NCI-H187 (cell line): ENCODE results near the gene CHRNA1.
A peak's percentile ranks its signal among the peaks of the same experiment; 100 is the strongest.

ENCODE experiments used
- DNase-seq, 2 experiments: peaks; one replicate each; lab custom pipeline; 2025; lab: John Stamatoyannopoulos, UW

CHRNA1 gene

DNA sequence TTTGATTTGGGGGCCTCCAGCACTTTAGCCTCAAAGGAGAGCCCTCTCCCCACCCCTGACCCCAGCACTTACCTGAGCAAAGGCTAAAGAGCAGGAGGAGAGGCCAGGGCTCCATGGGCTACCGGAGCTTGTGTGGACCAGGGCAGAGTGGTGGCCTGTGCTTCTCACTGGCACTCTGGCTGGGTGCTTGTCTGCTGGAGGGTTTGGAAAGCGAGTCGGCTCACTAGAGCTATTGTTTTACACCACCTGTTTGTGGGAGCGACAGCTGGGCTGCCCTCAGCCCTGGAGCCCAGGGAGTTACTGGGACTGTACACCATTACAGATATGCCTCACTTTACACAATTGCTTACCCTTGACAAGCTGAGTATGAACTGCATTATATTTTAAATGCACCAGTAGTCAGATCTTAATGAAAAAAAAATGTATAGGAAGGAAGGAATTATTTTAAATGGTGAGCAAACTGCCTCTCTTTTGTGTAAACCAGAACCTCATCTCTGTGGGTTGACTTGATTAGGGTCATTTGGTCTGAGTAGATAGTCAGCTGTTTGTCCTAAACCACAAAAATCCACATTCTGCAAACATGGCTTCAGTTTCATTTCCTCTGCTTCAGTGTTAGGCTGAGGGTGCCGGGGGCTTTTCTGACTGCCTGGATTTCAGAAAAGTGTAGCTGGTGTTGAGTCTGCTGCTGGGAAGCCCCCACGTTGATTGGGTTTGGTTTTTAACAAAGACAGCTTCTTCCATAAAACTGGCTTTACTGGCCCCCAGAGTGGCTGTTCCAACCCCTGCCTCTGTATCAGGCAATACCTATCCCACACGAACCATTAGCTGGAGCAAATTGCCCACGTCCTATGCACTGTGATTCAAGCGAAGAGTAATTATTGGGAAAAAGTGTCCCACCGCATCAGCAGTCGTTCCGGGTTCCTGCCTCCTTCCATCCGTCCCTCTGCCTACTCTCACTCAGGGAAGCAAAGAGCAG lies at the start of gene CHRNA1:
TSS of gene CHRNA1 (minus strand) at position 193 of the 976 bp plus-strand sequence. CDS start at position 115, 78 bp downstream.
- peak; percentile 25 to 31 for DNase-seq

DNA sequence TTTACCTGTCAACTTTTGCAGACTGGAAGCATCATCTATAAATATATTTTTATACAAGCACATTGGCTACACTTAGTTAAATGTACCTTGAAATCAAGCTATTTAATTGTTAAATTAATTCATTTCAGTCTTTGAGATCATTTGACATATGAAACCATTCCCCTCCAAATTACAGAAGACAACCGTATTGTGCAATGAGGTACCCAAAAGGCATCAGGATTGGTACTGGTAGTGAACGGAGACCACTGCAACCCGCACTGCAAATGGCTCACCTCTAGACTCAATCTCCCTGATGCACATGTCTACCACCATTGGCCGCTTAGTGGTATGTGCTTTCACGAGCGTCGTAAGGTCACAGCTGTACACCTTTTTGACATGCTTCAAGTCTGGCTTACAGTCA lies 47.8 kb upstream of the CHRNA1 start:
- DNase-seq = no peak

DNA sequence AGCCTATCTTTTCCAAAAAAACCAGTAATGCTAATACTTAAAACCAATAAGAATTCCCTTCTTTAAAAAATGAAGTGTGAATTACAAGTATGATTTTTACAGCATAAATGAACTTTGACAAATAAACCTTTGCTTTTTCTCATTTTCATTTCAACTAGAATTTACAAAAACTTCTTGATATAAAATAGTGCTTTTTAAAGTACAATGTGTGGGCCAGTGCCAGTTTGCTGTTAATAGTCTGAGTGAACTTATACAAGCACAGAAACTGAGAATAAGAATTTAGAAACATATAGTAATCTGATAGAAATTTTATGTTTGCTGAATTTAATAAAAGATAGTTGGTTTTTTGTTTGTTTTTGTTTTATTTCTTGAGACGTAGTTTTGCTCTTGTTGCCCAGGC lies 43.7 kb upstream of the CHRNA1 start:
- DNase-seq = no peak

DNA sequence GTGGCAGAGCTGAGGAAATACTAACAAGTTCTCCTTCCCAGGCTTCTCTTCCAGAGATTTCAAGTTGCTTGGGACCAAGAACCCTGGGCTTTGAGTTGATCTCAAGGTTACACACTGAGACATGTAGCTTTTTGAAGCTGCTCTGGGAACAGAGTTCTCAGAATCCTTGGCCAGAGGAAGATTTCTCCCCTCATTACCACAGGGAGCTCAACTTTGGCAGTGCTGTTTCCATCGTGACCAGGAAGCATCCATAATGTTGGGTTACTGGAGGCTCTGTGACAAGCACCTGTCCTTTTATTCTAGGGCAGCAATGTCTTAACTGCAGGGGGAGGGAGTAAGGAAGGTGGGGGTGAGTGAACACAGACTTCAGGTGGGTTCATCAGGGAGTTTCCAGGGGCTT lies 41.5 kb upstream of the CHRNA1 start:
- no peak for DNase-seq

DNA sequence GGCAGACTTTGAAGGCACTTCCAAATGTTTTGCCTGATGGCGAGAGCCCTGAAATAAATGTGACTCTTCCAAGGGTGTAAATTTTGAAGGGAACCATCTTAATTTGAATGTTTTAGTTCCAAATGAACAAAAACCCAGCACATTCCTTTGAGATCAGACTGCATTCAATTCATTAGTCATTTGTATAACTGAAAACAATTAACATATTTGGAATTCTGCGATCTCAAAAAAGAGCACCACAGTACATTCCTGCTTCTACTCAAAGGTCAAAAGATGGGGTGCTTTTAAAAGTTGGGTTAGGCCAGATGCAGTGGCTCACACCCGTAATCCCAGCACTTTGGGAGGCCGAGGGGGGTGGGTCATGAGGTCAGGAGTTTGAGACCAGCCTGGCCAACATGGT lies 38.2 kb upstream of the CHRNA1 start:
- DNase-seq = no peak

DNA sequence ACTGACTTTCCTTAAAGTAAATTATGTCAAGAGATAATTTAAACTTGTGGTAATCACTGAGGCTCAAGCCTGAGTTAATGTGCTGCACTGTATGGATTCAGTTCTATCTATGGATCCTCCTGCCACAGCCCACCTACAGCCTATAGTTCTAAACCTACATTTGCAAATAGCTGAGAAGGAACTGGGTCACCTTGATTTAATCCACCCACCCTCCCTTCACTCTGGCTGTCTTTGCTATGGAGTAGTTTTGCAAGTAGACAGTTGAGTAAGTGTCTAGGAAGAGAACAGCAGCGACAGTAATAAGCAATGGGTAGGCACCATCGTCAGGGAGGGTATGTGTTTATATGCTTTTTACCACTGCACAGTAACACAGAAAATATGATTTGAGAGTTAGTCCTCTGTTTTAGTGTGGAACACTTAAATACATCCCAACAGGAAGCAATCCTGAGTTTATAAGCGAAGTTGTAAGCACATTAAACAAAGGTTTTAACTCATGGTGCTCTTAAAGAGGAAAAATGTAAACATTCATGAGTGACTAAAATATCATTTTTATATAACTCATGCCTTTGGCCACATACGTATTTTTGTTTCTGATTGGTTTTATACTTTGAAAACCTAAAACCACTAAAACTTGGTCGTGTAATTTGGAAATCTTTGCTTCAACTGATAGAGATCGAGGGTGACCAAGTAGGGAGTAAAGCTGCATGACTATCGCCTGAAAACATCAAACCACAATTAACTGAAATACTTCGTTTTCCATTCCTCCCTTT lies 36.3 kb upstream of the CHRNA1 start:
- no peak for DNase-seq

DNA sequence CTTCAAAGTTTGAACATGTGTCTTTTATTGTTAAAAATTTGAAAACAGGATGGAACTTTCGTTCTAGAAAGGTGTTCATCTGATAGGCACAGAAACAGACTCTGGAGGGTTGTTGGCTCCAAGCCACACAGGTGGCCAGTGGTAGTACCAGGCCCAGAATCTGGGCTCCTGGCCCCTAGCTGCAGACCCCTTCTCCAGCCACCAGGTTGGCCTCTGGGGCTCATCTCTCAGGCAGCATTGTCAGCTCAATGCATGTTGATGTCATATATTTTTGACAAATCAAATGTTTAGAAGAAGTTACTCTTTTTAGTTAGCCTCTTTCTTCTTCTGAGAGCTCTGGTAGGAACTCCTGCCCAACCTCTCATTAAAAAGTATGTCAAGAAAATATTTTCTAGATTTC lies 34.5 kb upstream of the CHRNA1 start:
- no peak for DNase-seq

DNA sequence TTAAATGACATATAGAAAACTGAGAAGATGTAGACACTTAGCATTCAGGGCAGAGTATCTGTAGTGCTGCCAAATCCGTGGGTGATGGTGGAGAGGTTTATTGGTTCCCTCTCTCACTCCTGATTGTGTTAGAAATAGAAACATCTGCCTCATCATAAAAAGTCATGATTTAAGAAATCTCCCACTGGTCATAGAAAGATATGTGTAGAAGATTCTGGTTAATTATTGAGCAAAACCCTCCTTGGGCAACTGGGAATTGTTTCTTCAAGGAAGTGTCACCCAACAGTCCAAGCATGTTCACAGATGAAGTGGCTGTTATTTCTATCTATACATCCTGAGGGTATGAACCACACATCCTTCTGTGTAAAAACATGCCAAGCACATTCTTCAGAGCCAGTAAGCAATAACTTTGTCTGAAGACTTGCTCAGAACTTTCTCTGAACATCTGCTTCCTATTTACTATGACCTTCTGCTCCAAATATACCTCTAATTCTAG lies 33.6 kb upstream of the CHRNA1 start:
- DNase-seq = no peak

DNA sequence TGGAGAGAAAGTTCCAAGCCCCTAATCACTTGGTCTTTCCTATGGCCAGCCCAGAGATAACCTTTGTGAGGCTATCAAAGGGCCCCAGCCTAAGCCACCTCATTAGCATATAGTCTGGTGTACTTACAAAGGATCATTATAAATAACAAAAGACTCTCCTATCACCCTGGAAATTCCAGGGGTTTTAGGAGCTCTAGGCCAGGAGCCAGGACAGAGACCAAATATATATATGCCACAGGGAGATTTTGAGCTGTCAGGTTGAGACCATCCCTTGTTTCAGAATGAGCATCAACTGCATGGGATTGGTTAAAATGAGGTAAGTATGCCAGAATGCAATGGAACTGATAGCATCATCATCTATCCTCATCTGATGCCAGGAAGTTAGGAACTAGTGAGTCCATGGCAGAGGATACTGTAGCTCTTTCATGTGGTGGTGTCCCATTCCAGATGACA lies 32.1 kb upstream of the CHRNA1 start:
- no peak for DNase-seq

DNA sequence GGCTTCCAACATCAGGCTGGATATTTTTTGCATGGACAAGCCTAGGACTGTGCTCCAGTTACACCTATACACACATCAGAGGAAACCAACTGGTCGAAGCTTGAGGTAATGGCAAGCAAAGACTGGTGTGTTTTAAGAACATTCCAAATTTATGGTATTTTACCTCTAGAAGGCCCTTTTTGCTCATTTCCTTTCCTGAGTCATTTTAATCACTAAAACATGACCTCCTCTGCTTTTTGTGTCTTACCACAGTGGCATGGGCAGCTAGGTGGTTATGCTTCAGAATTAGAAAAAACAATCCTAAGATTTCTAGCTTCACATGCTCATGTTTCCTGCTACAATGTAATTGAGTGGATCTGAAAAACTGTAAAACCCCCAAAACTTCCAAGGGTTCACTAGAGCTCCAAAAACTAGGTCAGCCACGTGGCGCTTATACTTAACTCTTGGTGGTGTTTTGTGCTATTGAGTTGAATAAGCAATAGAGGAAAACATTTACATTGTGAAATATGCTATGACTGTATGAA lies 30.6 kb upstream of the CHRNA1 start:
- DNase-seq = no peak

DNA sequence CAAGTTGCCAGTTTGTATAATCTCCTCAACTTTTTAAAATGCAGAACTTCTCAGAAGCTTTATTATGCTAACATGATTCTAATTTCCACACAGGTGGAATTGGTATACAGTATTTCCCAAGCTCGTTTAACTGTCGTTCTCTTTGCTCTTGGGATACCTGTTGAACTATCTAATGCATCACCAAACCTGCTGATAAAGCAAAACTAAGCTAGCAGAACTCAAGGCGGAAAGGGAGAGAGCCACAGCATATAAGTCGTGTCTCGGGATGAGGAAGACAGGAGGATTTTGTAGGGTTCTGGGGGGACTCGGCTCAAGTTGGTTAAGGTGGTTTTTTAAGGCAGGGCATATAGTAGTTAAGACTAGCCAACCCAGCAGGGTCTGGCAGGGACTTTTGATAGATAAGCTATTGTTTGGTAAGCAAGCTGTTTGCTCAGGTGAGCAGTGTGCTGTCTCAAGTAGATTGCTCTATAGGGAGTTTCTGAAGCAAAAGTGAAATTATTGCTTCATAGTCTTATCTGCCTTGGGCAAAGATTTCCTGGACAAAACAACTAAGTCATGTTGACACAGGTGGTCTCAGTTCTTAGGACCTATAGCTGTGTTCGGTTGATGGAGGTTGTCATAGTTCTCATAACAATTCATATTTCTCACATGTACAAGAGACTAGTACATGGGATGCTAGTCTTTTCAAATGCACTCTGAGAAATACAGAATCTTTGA lies 28.2 kb upstream of the CHRNA1 start:
- DNase-seq = no peak

DNA sequence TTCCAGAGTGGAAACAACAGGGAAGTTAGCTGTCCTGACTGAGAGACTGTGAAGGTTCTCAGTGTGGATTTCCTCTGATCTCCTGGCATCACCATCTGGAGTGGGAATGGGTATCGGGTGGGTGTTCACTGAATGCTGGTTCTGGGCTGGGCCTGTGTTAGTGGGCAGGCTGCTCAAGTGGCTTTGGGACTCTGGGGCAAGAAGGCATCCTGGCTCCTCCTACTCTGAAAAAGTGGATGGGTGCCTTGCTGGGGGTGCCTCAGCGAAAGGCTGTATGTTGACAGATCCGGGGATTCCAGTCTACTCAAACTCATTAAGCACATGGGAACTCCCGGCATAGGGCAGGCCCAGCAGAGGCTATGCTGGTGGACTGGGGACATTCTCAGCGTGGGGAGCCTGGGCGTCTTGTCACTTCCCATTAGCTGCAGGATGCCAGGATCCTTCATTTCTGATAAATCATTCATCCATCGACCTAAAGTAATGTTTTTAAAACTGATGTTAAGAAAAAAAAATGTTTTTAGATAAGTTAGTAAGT lies 27.5 kb upstream of the CHRNA1 start:
- DNase-seq = no peak

DNA sequence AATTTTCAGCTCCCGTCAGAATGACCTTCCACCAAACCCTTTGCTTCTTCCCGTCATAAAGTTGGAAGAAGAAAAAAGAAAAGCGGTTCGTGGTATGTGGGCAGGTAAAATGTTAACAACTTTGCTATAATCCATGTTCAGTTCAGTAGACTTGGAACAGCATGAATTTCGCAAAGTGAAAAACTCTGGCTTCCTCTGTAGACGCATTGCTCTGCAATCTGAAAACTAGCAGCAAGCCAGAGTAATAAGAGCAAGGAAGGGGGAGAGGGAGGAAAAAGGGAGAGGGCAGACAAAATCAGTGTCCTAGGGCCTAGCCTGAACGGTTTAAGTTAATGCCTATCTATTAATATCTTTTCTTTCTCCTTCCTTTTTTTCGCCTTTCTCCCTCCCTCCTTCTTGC lies 26.7 kb upstream of the CHRNA1 start:
- no peak for DNase-seq

DNA sequence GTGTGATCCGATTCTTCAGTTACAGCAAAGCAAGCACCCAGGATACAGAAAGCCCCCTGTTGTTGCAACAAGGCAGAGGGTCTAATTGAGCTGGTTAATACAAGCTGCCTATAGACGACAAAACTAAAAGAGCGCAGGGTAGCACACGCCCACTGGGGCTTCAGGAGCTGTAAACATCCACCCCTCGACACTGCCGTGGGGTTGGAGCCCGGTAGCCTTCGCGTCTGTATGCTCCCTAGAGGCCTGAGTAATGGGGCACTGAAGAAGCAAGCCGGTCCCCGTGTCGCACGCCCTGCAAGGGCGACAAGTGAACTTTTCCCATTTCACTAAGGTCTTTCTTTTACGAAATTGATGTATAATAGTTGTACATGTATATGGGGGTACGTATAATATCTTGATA lies 24.7 kb upstream of the CHRNA1 start:
- no peak for DNase-seq

DNA sequence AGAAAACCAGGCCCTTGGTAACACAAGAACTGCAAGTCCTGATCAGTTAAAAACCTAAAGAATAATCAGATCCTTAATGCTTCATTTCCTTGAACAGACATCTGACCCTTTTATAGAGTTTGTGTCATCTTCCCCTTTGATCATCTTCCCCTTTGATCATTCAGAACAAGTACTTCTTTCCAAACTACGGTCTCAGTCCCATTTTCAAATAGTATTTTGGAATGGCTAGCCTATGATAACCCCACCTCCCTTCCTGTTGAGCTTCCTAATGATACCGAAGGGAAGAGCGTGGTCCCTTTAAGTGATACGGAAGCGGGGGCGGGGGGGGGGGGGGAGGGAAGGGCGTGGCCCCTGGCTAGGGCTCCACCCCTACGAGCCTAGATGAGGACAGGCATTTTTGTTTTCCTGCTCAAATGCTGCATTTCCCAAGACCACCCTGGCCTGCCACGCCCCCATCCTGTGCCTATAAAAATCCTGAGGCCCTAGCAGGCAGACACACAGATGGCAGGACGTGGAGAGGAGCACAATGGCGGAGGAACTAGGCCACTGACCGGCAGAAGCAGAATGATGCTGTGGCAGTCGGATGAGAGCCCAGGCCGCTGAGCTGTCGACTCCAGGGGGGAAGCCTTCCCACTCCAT lies 24.1 kb upstream of the CHRNA1 start:
- no peak for DNase-seq

DNA sequence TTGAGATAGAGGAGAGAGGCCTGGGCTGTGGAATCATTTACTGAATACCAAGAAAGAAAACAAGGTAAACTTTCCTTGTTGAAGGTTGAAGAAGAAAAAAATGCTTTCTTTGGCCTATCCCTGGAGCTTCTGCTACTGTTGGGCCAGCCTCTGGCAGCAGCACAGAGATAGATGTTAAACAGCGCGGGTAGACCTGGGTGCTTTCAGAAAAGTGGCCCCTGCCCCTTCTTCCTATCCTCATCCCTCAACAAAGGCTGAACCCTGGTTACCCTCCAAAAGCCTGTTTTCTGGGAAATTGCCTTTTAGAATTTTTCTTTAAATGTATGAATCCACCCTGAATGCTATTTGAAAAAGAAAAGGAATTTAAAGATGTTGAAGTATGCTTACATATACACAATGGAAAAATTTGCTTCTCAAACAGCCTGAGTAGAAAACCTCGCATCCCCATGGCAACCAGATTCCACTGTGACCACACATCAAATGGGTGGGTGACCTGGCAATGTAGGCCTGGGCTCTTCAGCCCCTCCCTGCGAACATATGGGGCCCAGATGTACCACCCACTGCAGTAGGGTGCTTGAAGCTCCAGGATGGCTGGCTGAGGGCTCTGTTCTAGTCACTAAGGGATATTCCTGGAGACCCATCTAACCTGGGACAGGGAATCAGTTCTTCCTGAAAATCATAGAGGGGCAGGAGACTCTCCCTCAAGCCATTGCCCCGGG lies 23.4 kb upstream of the CHRNA1 start:
- DNase-seq = no peak

DNA sequence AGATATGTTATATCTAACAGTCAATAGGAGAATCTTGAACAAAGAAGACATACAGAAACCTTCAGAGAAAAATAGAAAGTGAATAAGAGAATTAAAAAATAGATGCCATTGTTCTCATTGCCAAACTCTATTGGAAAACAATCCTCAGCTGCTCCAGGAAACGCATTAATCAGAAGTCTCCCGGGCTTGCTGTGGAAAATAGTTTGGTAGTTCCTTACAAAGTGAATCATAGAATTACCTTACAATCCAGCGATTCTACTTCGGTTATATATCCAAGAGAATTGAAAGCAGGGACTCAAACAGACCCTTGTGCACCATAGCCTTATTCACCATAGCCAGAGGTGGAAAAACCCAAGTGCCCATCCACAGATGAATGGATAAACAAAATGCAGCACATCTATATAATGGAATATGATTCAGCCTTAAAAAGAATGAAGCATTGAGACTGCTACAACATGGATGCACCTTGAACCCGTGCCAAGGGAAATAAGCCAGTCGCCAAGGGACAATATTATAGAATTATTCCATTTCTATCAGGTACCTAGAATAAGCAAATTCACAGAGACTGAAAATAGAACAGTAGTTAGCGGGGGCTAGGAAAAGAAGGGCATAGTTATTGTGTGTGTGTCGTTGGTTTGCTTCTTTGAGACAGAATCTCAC lies 21.9 kb upstream of the CHRNA1 start:
- DNase-seq = no peak

DNA sequence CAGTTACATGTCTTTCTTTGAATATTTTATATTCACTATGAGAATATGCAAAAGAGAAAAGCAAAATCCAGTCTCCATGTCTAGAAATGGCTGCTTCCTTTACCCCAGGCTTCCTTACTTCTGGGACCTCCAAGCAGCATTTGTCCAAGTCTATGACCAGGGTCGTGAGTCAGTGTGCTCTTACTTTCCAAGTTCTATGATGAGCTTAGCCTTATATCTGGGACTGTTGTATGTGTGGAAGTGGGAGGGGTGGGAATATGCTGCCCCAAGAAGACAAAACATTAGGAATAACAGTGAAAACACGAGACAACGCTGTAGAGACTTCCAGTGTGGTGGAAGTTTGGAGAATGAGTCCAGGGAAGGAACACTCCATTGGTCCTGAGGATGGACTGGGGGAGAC lies 21.2 kb upstream of the CHRNA1 start:
- DNase-seq = no peak

DNA sequence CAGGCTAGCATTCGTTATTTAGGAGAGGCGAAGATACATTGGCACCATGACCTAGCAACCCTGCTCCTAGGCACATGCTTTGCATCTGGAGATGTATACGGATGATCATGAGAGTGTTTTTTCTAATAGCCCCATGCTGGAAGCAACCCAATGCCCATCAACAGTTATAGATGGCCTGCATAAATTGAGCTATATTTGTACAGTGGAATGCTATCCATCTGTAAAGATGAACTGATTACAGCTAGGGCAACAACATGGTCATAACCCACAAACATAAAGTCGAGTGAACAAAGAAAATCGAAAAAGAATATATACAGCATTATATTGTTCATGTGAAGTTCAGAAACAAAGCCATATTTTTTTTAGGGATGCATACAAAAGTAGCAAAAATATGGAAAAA lies 20.6 kb upstream of the CHRNA1 start:
- no peak for DNase-seq

DNA sequence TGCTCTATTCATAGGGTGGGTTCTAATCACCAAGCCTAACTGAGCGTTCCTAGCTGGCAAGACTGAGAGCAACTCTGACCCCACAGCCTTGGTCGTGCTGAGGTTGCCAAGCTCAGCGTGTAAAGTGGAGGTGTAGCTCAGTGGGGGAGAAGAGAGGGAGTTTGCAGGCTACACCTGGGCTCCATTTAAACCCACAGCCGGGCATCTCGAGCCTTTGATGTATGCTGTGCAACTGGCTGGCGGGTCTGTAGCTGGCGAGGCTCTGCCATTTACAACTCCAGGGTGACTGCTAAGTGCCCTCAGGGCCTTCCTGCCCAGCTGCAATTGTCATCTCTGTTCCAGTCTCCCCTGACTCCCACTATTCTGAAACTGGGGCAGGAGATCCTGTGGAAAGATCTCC lies 20.0 kb upstream of the CHRNA1 start:
- no peak for DNase-seq
